ENCODE results near the gene ZNF396. TPM values are rescaled to one million over a fixed set of nuclear protein-coding genes. Genes with fewer than 3 reads are reported as not detected.

The ZNF396 gene
- total RNA-seq, 1 experiment from 2014 or later = 0.61 TPM

DNA sequence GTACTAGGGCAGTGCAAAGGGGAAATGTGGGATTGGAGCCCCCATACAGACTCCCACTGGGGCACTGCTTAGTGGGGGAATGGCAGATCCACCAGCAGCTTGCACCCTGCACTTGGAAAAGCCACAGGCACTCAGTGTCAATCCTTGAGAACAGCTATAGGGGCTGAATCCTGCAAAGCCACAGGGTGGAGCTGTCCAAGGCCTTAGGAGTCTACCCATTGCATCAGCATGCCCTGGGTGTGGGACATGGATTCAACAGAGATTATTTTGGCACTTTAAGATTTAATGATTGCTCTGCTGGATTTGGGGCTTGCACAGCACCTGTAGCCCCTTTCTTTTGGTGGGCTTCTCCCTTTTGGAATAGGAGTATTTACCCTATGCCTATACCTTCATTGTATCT is 24.4 kb downstream of the ZNF396 start:
- no peak overlapping the region for H3K4me3 Mint-ChIP-seq (ENCODE audit: unreplicated experiment)
- TF ChIP-seq CTCF (IDR thresholded peaks at IDR 0.05; ENCODE audit: insufficient read depth in 1 of 2, low read depth in 1 of 2, low read length in 1 of 2, severe bottlenecking in 1 of 2, unreplicated experiment in 1 of 2) = no peak
- H3K4me1 Mint-ChIP-seq (ENCODE audit: low read depth, unreplicated experiment) = no peaks in the 10 kb centered on the region
- no peaks in the 10 kb centered on the region for H3K27me3 ChIP-seq (replicated peaks; ENCODE audit: control insufficient read depth, insufficient read depth, low read length)
- ChIA-PET POLR2A (no interaction called here), CTCF (no interaction called here)
- intact Hi-C loops (cut with micrococcal nuclease; ENCODE audit: unreplicated experiment) = no loop called here
- H3K4me1 ChIP-seq = no peaks in the 10 kb centered on the region
- peaks cover 14% of the 10 kb centered on the region for H3K9me3 Mint-ChIP-seq (ENCODE audit: unreplicated experiment)
- BruUV-seq (replicated peaks) = no TSS peak
- H3K27me3 Mint-ChIP-seq (ENCODE audit: insufficient read depth, unreplicated experiment) = no peaks in the 10 kb centered on the region
- H3K4me3 ChIP-seq (ENCODE audit: low read depth, low read length) = no peak overlapping the region
- DNase-seq = no peak
- H3K36me3 ChIP-seq (ENCODE audit: control insufficient read depth, insufficient read depth, low read length) = no peaks in the 10 kb centered on the region
- no peak overlapping the region for H3K27ac Mint-ChIP-seq (ENCODE audit: unreplicated experiment)
- H3K36me3 Mint-ChIP-seq (ENCODE audit: insufficient read depth, unreplicated experiment) = no peaks in the 10 kb centered on the region
- H3K9me3 ChIP-seq = no peaks in the 10 kb centered on the region

- no TSS peak for BruUV-seq (replicated peaks)
- no peak overlapping the region for H3K4me3 ChIP-seq (ENCODE audit: low read depth, low read length)
- H3K36me3 Mint-ChIP-seq (ENCODE audit: insufficient read depth, unreplicated experiment) = no peaks in the 10 kb centered on the region
- no peak overlapping the region for H3K27ac Mint-ChIP-seq (ENCODE audit: unreplicated experiment)
- no peaks in the 10 kb centered on the region for H3K27me3 Mint-ChIP-seq (ENCODE audit: insufficient read depth, unreplicated experiment)
- H3K9me3 ChIP-seq = no peaks in the 10 kb centered on the region
- H3K9me3 Mint-ChIP-seq (ENCODE audit: unreplicated experiment) = peaks cover 14% of the 10 kb centered on the region
- intact Hi-C loops (cut with micrococcal nuclease; ENCODE audit: unreplicated experiment) = no loop called here
- H3K36me3 ChIP-seq (ENCODE audit: control insufficient read depth, insufficient read depth, low read length) = no peaks in the 10 kb centered on the region
- no peak for DNase-seq
- H3K4me1 Mint-ChIP-seq (ENCODE audit: low read depth, unreplicated experiment) = no peaks in the 10 kb centered on the region
- ChIA-PET POLR2A (no interaction called here), CTCF (no interaction called here)
- no peak for TF ChIP-seq CTCF (IDR thresholded peaks at IDR 0.05; ENCODE audit: insufficient read depth in 1 of 2, low read depth in 1 of 2, low read length in 1 of 2, severe bottlenecking in 1 of 2, unreplicated experiment in 1 of 2)
- no peak overlapping the region for H3K4me3 Mint-ChIP-seq (ENCODE audit: unreplicated experiment)
- no peaks in the 10 kb centered on the region for H3K27me3 ChIP-seq (replicated peaks; ENCODE audit: control insufficient read depth, insufficient read depth, low read length)
- H3K4me1 ChIP-seq = no peaks in the 10 kb centered on the region
These were observed 24.9 kb downstream of the ZNF396 start for GRCh38 chr18:35352283-35352682.

DNA sequence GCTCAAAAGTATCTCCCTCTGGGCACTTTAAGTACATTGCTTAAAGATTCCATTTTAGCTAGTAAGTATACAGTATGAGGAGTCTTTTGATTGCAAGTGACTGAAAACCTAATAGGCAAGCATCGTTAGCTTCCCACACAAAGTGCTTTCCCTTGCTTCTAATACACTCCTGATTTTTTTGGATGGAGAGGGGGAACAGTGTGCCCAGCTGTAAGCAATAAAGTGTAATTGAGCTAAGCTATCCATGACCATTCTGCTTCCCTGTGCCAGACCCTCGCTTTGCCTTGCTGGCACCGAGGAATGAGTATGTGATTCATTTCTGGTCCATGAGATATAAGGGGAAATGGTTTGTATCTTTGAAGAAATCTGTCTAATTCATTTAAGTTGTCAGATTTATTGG is 29.1 kb downstream of the ZNF396 start:
- H3K9me3 ChIP-seq = no peaks in the 10 kb centered on the region
- no peak for TF ChIP-seq CTCF (IDR thresholded peaks at IDR 0.05; ENCODE audit: insufficient read depth in 1 of 2, low read depth in 1 of 2, low read length in 1 of 2, severe bottlenecking in 1 of 2, unreplicated experiment in 1 of 2)
- no TSS peak for BruUV-seq (replicated peaks)
- ChIA-PET CTCF (no interaction called here), POLR2A (no interaction called here)
- no peak overlapping the region for H3K4me3 ChIP-seq (ENCODE audit: low read depth, low read length)
- peaks cover 14% of the 10 kb centered on the region for H3K9me3 Mint-ChIP-seq (ENCODE audit: unreplicated experiment)
- H3K4me1 Mint-ChIP-seq (ENCODE audit: low read depth, unreplicated experiment) = no peaks in the 10 kb centered on the region
- H3K4me3 Mint-ChIP-seq (ENCODE audit: unreplicated experiment) = no peak overlapping the region
- H3K36me3 ChIP-seq (ENCODE audit: control insufficient read depth, insufficient read depth, low read length) = no peaks in the 10 kb centered on the region
- H3K36me3 Mint-ChIP-seq (ENCODE audit: insufficient read depth, unreplicated experiment) = peaks cover 9% of the 10 kb centered on the region
- no peaks in the 10 kb centered on the region for H3K27me3 ChIP-seq (replicated peaks; ENCODE audit: control insufficient read depth, insufficient read depth, low read length)
- no peak overlapping the region for H3K27ac Mint-ChIP-seq (ENCODE audit: unreplicated experiment)
- intact Hi-C loops (cut with micrococcal nuclease; ENCODE audit: unreplicated experiment) = no loop called here
- no peak for DNase-seq
- no peaks in the 10 kb centered on the region for H3K27me3 Mint-ChIP-seq (ENCODE audit: insufficient read depth, unreplicated experiment)
- no peaks in the 10 kb centered on the region for H3K4me1 ChIP-seq
